WTC11 (cell line): ENCODE data around the gene PGP. TPM values are rescaled to one million over a fixed set of nuclear protein-coding genes. Genes with fewer than 3 reads are reported as not detected.

ENCODE experiments used
- ATAC-seq: fragments of 200-7000 bp; cut with Tn5 transposase; 2 replicates; pipeline ENCODE4 v1.10.0; 2021; ENCODE audit warnings: mild to moderate bottlenecking, moderate library complexity
- CTCF ChIA-PET: fragments of 300-600 bp; sonication (Branson Sonifier 250); formaldehyde crosslinking; loops from one replicate; lab custom pipeline; 2021; ENCODE audit warnings: antibody characterized with exemption; lab: Charles Lee
- POLR2A ChIA-PET: fragments of 350-600 bp; sonication (Branson Sonifier 250); formaldehyde crosslinking; loops from one replicate; lab custom pipeline; 2021; ENCODE audit warnings: antibody characterized with exemption; lab: Charles Lee
- DNase-seq: peaks from one replicate; pipeline ENCODE4 v3.0.0; 2021; ENCODE audit warnings: low spot score
- H3K27ac Mint-ChIP-seq: 2 replicates; pipeline ENCODE4 v1.8.0; 2021; ENCODE audit warnings: mixed read lengths
- H3K27me3 Mint-ChIP-seq: 2 replicates; pipeline ENCODE4 v1.8.0; 2021; ENCODE audit warnings: low read depth, mild to moderate bottlenecking, moderate library complexity, mixed read lengths
- H3K36me3 Mint-ChIP-seq: 2 replicates; pipeline ENCODE4 v1.8.0; 2021; ENCODE audit warnings: mixed read lengths
- H3K4me1 Mint-ChIP-seq: 2 replicates; pipeline ENCODE4 v1.8.0; 2022; ENCODE audit warnings: mixed read lengths
- H3K4me3 Mint-ChIP-seq: 2 replicates; pipeline ENCODE4 v1.8.0; 2021; ENCODE audit warnings: mild to moderate bottlenecking, moderate library complexity, mixed read lengths
- H3K9me3 Mint-ChIP-seq: 2 replicates; pipeline ENCODE4 v1.8.0; 2021; ENCODE audit warnings: mixed read lengths
- AFF4 ChIP-seq: sonication (generic); formaldehyde crosslinking; IDR thresholded peaks from 2 replicates; pipeline ENCODE4 v1.8.1; 2023; ENCODE audit warnings: mild to moderate bottlenecking, missing genetic modification reagents, borderline replicate concordance
- EMX1 ChIP-seq: fragments of 250-450 bp; sonication (Bioruptor Pico); IDR thresholded peaks from 2 replicates; pipeline ENCODE4 v1.8.0; 2021; ENCODE audit warnings: mild to moderate bottlenecking
- ESRRA ChIP-seq: sonication (generic); formaldehyde crosslinking; IDR thresholded peaks from 2 replicates; pipeline ENCODE4 v1.8.1; 2022; ENCODE audit warnings: mild to moderate bottlenecking, missing genetic modification reagents, borderline replicate concordance
- FOXJ3 ChIP-seq: sonication (generic); formaldehyde crosslinking; IDR thresholded peaks from 2 replicates; pipeline ENCODE4 v1.9.0; 2021; ENCODE audit warnings: missing genetic modification reagents, mild to moderate bottlenecking, borderline replicate concordance
- FOXK1 ChIP-seq: sonication (generic); formaldehyde crosslinking; IDR thresholded peaks from 2 replicates; pipeline ENCODE4 v1.8.0; 2022; ENCODE audit warnings: mild to moderate bottlenecking, moderate library complexity, missing genetic modification reagents
- GRHL2 ChIP-seq: fragments of 250-450 bp; sonication (Bioruptor Pico); IDR thresholded peaks from 2 replicates; pipeline ENCODE4 v1.8.0; 2022; ENCODE audit warnings: mild to moderate bottlenecking, moderate library complexity; ENCODE audit not compliant: insufficient replicate concordance, severe bottlenecking
- KAT7 ChIP-seq: sonication (generic); formaldehyde crosslinking; IDR thresholded peaks from 2 replicates; pipeline ENCODE4 v1.8.1; 2023; ENCODE audit warnings: missing genetic modification reagents, mild to moderate bottlenecking, borderline replicate concordance
- NFATC4 ChIP-seq: fragments of 250-450 bp; sonication (Bioruptor Pico); IDR thresholded peaks from 2 replicates; pipeline ENCODE4 v1.9.0; 2021; ENCODE audit warnings: mild to moderate bottlenecking
- TEAD4 ChIP-seq: sonication (generic); formaldehyde crosslinking; IDR thresholded peaks from 2 replicates; pipeline ENCODE4 v1.8.0; 2022; ENCODE audit warnings: mild to moderate bottlenecking, missing genetic modification reagents
- ZMAT4 ChIP-seq: fragments of 250-450 bp; sonication (Bioruptor Pico); IDR thresholded peaks from 2 replicates; pipeline ENCODE4 v1.9.0; 2021; ENCODE audit warnings: mild to moderate bottlenecking
- ZNF138 ChIP-seq: sonication (generic); formaldehyde crosslinking; conservative IDR thresholded peaks from 2 replicates; pipeline ENCODE4 v1.8.1; 2022; ENCODE audit warnings: mild to moderate bottlenecking, moderate library complexity, missing genetic modification reagents
- ZNF219 ChIP-seq: sonication (generic); formaldehyde crosslinking; IDR thresholded peaks from 2 replicates; pipeline ENCODE4 v1.8.0; 2023; ENCODE audit warnings: missing genetic modification reagents, mild to moderate bottlenecking, borderline replicate concordance
- ZNF281 ChIP-seq: sonication (generic); formaldehyde crosslinking; IDR thresholded peaks from 2 replicates; pipeline ENCODE4 v1.8.0; 2023; ENCODE audit warnings: mild to moderate bottlenecking, missing genetic modification reagents
- ZNF396 ChIP-seq: fragments of 250-450 bp; sonication (Bioruptor Pico); IDR thresholded peaks from 2 replicates; pipeline ENCODE4 v1.8.0; 2021; ENCODE audit warnings: mild to moderate bottlenecking, moderate library complexity, borderline replicate concordance
- ZNF423 ChIP-seq: fragments of 250-450 bp; sonication (Bioruptor Pico); IDR thresholded peaks from 2 replicates; pipeline ENCODE4 v2.1.2; 2022; ENCODE audit warnings: mild to moderate bottlenecking, moderate library complexity
- ZNF532 ChIP-seq: fragments of 250-450 bp; sonication (Bioruptor Pico); IDR thresholded peaks from 2 replicates; pipeline ENCODE4 v1.9.0; 2021; ENCODE audit warnings: mild to moderate bottlenecking, borderline replicate concordance
- total RNA-seq: library from RNA; stranded (reverse); gene quantifications from 3 replicates; pipeline ENCODE4 v1.2.3, GENCODE V29; 2021
- TF ChIP-seq, protein P1 (sequence below): sonication (generic); formaldehyde crosslinking; IDR thresholded peaks from 2 replicates; pipeline ENCODE4 v1.8.1; 2022; ENCODE audit warnings: mild to moderate bottlenecking, missing genetic modification reagents, moderate library complexity, borderline replicate concordance
- TF ChIP-seq, protein P2 (sequence below): sonication (generic); formaldehyde crosslinking; IDR thresholded peaks from 2 replicates; pipeline ENCODE4 v1.8.0; 2023; ENCODE audit warnings: missing genetic modification reagents
- TF ChIP-seq, protein P3 (sequence below): sonication (generic); formaldehyde crosslinking; conservative IDR thresholded peaks from 2 replicates; pipeline ENCODE4 v1.8.1; 2023; ENCODE audit warnings: mild to moderate bottlenecking, low read depth, missing genetic modification reagents, moderate library complexity

The PGP gene
- total RNA-seq, 1 experiment from 2014 or later: 39.5 TPM

GRCh38 chr16:2183671-2184070 is 31.0 kb downstream of the PGP start (continued):
- TF ChIP-seq ZNF396 (CRISPR knock-in tag): no peak
- TF ChIP-seq, protein P1, sequence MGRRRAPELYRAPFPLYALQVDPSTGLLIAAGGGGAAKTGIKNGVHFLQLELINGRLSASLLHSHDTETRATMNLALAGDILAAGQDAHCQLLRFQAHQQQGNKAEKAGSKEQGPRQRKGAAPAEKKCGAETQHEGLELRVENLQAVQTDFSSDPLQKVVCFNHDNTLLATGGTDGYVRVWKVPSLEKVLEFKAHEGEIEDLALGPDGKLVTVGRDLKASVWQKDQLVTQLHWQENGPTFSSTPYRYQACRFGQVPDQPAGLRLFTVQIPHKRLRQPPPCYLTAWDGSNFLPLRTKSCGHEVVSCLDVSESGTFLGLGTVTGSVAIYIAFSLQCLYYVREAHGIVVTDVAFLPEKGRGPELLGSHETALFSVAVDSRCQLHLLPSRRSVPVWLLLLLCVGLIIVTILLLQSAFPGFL (CRISPR knock-in tag): no peak

DNA sequence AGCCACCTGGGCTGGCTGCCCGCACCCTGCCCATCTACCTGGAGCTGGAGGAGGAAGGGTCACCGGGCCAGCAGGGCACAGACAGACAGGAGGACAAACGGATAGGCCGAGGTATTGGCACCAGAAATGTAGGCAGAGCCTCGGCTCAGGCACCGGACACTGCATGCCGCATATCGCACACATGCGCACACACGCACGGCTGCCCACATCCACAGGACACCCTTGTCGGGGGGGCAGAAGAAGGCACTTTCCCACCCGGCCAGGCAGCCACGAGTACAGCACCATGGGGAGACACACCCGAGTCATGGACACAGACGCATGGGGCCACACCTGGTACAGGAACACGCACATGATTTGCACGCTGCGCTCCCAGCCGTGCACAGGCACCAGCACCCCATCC is 32.7 kb downstream of the PGP start:
- POLR2A ChIA-PET: interaction anchor here (0.9 to 1.3 kb wide), 2 partner anchors 27 to 44 kb away, joined by 4 to 5 read pairs; partner anchors contain the start of gene TRAF7
- no peak overlapping the region for H3K4me3 Mint-ChIP-seq
- H3K27me3 Mint-ChIP-seq: no peaks in the 10 kb centered on the region
- TF ChIP-seq ZNF138 (CRISPR knock-in tag) (no peak), ZMAT4 (CRISPR knock-in tag) (no peak), FOXJ3 (no peak), TEAD4 (CRISPR knock-in tag) (no peak), ZNF281 (CRISPR knock-in tag) (no peak), KAT7 (CRISPR knock-in tag) (no peak), GRHL2 (CRISPR knock-in tag) (no peak), EMX1 (CRISPR knock-in tag) (no peak), ZNF423 (CRISPR knock-in tag) (no peak), ZNF219 (CRISPR knock-in tag) (no peak), FOXK1 (no peak), AFF4 (no peak), ZNF532 (CRISPR knock-in tag) (no peak), NFATC4 (CRISPR knock-in tag) (no peak), ESRRA (CRISPR knock-in tag) (no peak)
- TF ChIP-seq, protein P2, sequence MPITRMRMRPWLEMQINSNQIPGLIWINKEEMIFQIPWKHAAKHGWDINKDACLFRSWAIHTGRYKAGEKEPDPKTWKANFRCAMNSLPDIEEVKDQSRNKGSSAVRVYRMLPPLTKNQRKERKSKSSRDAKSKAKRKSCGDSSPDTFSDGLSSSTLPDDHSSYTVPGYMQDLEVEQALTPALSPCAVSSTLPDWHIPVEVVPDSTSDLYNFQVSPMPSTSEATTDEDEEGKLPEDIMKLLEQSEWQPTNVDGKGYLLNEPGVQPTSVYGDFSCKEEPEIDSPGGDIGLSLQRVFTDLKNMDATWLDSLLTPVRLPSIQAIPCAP (CRISPR knock-in tag): no peak
- TF ChIP-seq, protein P3, sequence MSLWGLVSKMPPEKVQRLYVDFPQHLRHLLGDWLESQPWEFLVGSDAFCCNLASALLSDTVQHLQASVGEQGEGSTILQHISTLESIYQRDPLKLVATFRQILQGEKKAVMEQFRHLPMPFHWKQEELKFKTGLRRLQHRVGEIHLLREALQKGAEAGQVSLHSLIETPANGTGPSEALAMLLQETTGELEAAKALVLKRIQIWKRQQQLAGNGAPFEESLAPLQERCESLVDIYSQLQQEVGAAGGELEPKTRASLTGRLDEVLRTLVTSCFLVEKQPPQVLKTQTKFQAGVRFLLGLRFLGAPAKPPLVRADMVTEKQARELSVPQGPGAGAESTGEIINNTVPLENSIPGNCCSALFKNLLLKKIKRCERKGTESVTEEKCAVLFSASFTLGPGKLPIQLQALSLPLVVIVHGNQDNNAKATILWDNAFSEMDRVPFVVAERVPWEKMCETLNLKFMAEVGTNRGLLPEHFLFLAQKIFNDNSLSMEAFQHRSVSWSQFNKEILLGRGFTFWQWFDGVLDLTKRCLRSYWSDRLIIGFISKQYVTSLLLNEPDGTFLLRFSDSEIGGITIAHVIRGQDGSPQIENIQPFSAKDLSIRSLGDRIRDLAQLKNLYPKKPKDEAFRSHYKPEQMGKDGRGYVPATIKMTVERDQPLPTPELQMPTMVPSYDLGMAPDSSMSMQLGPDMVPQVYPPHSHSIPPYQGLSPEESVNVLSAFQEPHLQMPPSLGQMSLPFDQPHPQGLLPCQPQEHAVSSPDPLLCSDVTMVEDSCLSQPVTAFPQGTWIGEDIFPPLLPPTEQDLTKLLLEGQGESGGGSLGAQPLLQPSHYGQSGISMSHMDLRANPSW (CRISPR knock-in tag): no peak
- DNase-seq (no peak), ATAC-seq (no peak)
- H3K4me1 Mint-ChIP-seq: 0 out of 2 replicates have a peak, but pooled peaks cover 3% of the 10 kb centered on the region
- peak overlapping the region; percentile 51; the same call in 1 of the 2 replicates for H3K27ac Mint-ChIP-seq
- CTCF ChIA-PET: interaction anchor here (5.7 kb wide), 1 partner anchor 12 kb away, joined by 24 read pairs; no protein-coding TSS in a partner anchor
- no peaks in the 10 kb centered on the region for H3K9me3 Mint-ChIP-seq
- H3K36me3 Mint-ChIP-seq: no peaks in the 10 kb centered on the region
